ENCODE measurements around the gene CCNB2. TPM values are rescaled to one million over a fixed set of nuclear protein-coding genes. Genes with fewer than 3 reads are reported as not detected.

Gene CCNB2
- total RNA-seq, 1 experiment from 2014 or later, result 129 TPM

GRCh38 chr15:59111251-59111650 is 6.3 kb downstream of the CCNB2 start:
- H3K4me1 ChIP-seq (ENCODE audit: insufficient read depth, low read length, poor library complexity, severe bottlenecking), result peaks cover 4% of the 10 kb centered on the region
- TF ChIP-seq EZH2 (IDR thresholded peaks at IDR 0.05; ENCODE audit: borderline replicate concordance, low read depth, low read length, poor library complexity, severe bottlenecking) (no peak), CTCF (conservative IDR thresholded peaks at IDR 0.05; ENCODE audit: low read depth, low read length) (no peak)
- intact Hi-C loops (cut with micrococcal nuclease; ENCODE audit: unreplicated experiment), result no loop called here
- no peak for DNase-seq (ENCODE audit: low spot score)
- no TSS peak for BruUV-seq (replicated peaks)
- no peak overlapping the region for H3K27ac ChIP-seq (ENCODE audit: low read depth, low read length, poor library complexity, severe bottlenecking)
- H3K9me3 ChIP-seq (ENCODE audit: low read depth, low read length, poor library complexity, severe bottlenecking), result no peaks in the 10 kb centered on the region
- H3K36me3 ChIP-seq (ENCODE audit: insufficient read depth, low read length, poor library complexity, severe bottlenecking), result peaks cover 88% of the 10 kb centered on the region
- CTCF ChIA-PET, result no interaction called here
- H3K4me3 ChIP-seq (ENCODE audit: low read depth, low read length, poor library complexity, severe bottlenecking), result no peak overlapping the region
- H3K27me3 ChIP-seq (replicated peaks; ENCODE audit: insufficient read depth, low read depth, low read length, poor library complexity), result no peaks in the 10 kb centered on the region
- POLR2A ChIA-PET (ENCODE audit: low non-redundant PET), result no interaction called here

- no peaks in the 10 kb centered on the region for H3K4me1 ChIP-seq (ENCODE audit: insufficient read depth, low read length, poor library complexity, severe bottlenecking)
- no peak overlapping the region for H3K27ac ChIP-seq (ENCODE audit: low read depth, low read length, poor library complexity, severe bottlenecking)
- BruUV-seq (replicated peaks), result no TSS peak
- H3K9me3 ChIP-seq (ENCODE audit: low read depth, low read length, poor library complexity, severe bottlenecking), result no peaks in the 10 kb centered on the region
- H3K27me3 ChIP-seq (replicated peaks; ENCODE audit: insufficient read depth, low read depth, low read length, poor library complexity), result no peaks in the 10 kb centered on the region
- intact Hi-C loops (cut with micrococcal nuclease; ENCODE audit: unreplicated experiment), result no loop called here
- peaks cover 92% of the 10 kb centered on the region for H3K36me3 ChIP-seq (ENCODE audit: insufficient read depth, low read length, poor library complexity, severe bottlenecking)
- no peak for DNase-seq (ENCODE audit: low spot score)
- no peak overlapping the region for H3K4me3 ChIP-seq (ENCODE audit: low read depth, low read length, poor library complexity, severe bottlenecking)
- ChIA-PET CTCF (no interaction called here), POLR2A (ENCODE audit: low non-redundant PET) (no interaction called here)
- TF ChIP-seq EZH2 (IDR thresholded peaks at IDR 0.05; ENCODE audit: borderline replicate concordance, low read depth, low read length, poor library complexity, severe bottlenecking) (no peak), CTCF (conservative IDR thresholded peaks at IDR 0.05; ENCODE audit: low read depth, low read length) (no peak)
Observed at GRCh38 chr15:59115047-59115446, 10.1 kb downstream of the CCNB2 start.

GRCh38 chr15:59116141-59116540 is 11.2 kb downstream of the CCNB2 start:
- intact Hi-C loops (cut with micrococcal nuclease; ENCODE audit: unreplicated experiment), result no loop called here
- CTCF ChIA-PET, result no interaction called here
- no TSS peak for BruUV-seq (replicated peaks)
- H3K27me3 ChIP-seq (replicated peaks; ENCODE audit: insufficient read depth, low read depth, low read length, poor library complexity), result no peaks in the 10 kb centered on the region
- H3K4me3 ChIP-seq (ENCODE audit: low read depth, low read length, poor library complexity, severe bottlenecking), result no peak overlapping the region
- no peaks in the 10 kb centered on the region for H3K9me3 ChIP-seq (ENCODE audit: low read depth, low read length, poor library complexity, severe bottlenecking)
- POLR2A ChIA-PET (ENCODE audit: low non-redundant PET), result interaction anchor here (0.7 kb wide), 1 partner anchor 51 kb away, joined by 7 read pairs; no protein-coding TSS in a partner anchor
- no peak overlapping the region for H3K27ac ChIP-seq (ENCODE audit: low read depth, low read length, poor library complexity, severe bottlenecking)
- TF ChIP-seq EZH2 (IDR thresholded peaks at IDR 0.05; ENCODE audit: borderline replicate concordance, low read depth, low read length, poor library complexity, severe bottlenecking), result no peak
- TF ChIP-seq CTCF (conservative IDR thresholded peaks at IDR 0.05; ENCODE audit: low read depth, low read length), result no peak
- H3K4me1 ChIP-seq (ENCODE audit: insufficient read depth, low read length, poor library complexity, severe bottlenecking), result no peaks in the 10 kb centered on the region
- DNase-seq (ENCODE audit: low spot score), result no peak
- peaks cover 92% of the 10 kb centered on the region for H3K36me3 ChIP-seq (ENCODE audit: insufficient read depth, low read length, poor library complexity, severe bottlenecking)
